Right atrium auricular region (tissue), 2 donors: ENCODE results near the gene SCG3. TPM values are rescaled to one million over a fixed set of nuclear protein-coding genes. Genes with fewer than 3 reads are reported as not detected.

ENCODE experiments used
- DNase-seq: peaks from one replicate; pipeline ENCODE4 v3.0.0-alpha.2; 2019; ENCODE audit warnings: low spot score
- H3K27ac ChIP-seq, 2 donors: fragments of 200-600 bp; sonication (generic); 1 replicate in 1 of 2; 2 replicates in 1 of 2; pipeline ENCODE4 v1.5.1; 2016 to 2019
- H3K27me3 ChIP-seq, 2 donors: fragments of 200-600 bp; sonication (generic); one replicate each; pipeline versions ENCODE4 v1.5.1 to v1.6.0; 2017 to 2019
- H3K36me3 ChIP-seq: fragments of 200-600 bp; sonication (generic); one replicate; pipeline ENCODE4 v1.5.1; 2016
- H3K4me1 ChIP-seq, 2 donors: fragments of 200-600 bp; sonication (generic); one replicate each; pipeline versions ENCODE4 v1.5.1 to v1.6.0; 2017 to 2019
- H3K4me3 ChIP-seq, 2 donors: fragments of 200-600 bp; sonication (generic); 1 replicate in 1 of 2; 2 replicates in 1 of 2; pipeline ENCODE4 v1.5.1; 2017 to 2019; ENCODE audit warnings: mild to moderate bottlenecking in 1 of 2, moderate library complexity in 1 of 2
- H3K9me3 ChIP-seq, 2 donors: fragments of 200-600 bp; sonication (generic); one replicate each; pipeline ENCODE4 v1.5.1; 2019
- CTCF ChIP-seq, 2 donors: fragments of 200-600 bp; sonication (generic); IDR thresholded peaks; one replicate each; pipeline ENCODE4 v1.5.1; 2019; ENCODE audit warnings: antibody characterized with exemption in 2 of 2
- total RNA-seq, 2 donors: library from RNA; depleted of rRNA; stranded (reverse); fragments of >200 nt; gene quantifications; one replicate each; pipeline ENCODE4 v1.1.0, GENCODE V29; 2016

The SCG3 gene
- total RNA-seq, 2 donors from 2014 or later = not detected

- Histone ChIP-seq H3K9me3 (no peaks in the 10 kb centered on the region), H3K4me3 (no peak overlapping the region), H3K27ac (peak overlapping the region; percentile 4 to 26), H3K4me1 (no peaks in the 10 kb centered on the region), H3K27me3 (no peaks in the 10 kb centered on the region), H3K36me3 (no peaks in the 10 kb centered on the region)
- no peak for DNase-seq
- no peak for TF ChIP-seq CTCF (IDR thresholded peaks at IDR 0.05)
Measured at GRCh38 chr15:51706926-51707608, 25.8 kb downstream of the SCG3 start.

- no peak for DNase-seq
- H3K27ac ChIP-seq = peak overlapping the region in 1 of 2 donors; percentile 26
- H3K4me3 ChIP-seq = no peak overlapping the region
- TF ChIP-seq CTCF (IDR thresholded peaks at IDR 0.05) = no peak
- no peaks in the 10 kb centered on the region for H3K36me3 ChIP-seq
- H3K4me1 ChIP-seq = no peaks in the 10 kb centered on the region
- no peaks in the 10 kb centered on the region for H3K9me3 ChIP-seq
- H3K27me3 ChIP-seq = no peaks in the 10 kb centered on the region
Measured at GRCh38 chr15:51708013-51708412, 26.7 kb downstream of the SCG3 start.

GRCh38 chr15:51709031-51709430 lies 27.7 kb downstream of the SCG3 start:
- no peak for TF ChIP-seq CTCF (IDR thresholded peaks at IDR 0.05)
- no peak overlapping the region for H3K4me3 ChIP-seq
- H3K27ac ChIP-seq = no peak overlapping the region
- H3K27me3 ChIP-seq = no peaks in the 10 kb centered on the region
- no peaks in the 10 kb centered on the region for H3K9me3 ChIP-seq
- no peaks in the 10 kb centered on the region for H3K4me1 ChIP-seq
- no peaks in the 10 kb centered on the region for H3K36me3 ChIP-seq
- DNase-seq = no peak

GRCh38 chr15:51714162-51714561 lies 32.9 kb downstream of the SCG3 start:
- no peak for DNase-seq
- TF ChIP-seq CTCF (IDR thresholded peaks at IDR 0.05) = no peak
- no peaks in the 10 kb centered on the region for H3K9me3 ChIP-seq
- H3K4me3 ChIP-seq = no peak overlapping the region
- H3K4me1 ChIP-seq = no peaks in the 10 kb centered on the region
- H3K27me3 ChIP-seq = no peaks in the 10 kb centered on the region
- no peaks in the 10 kb centered on the region for H3K36me3 ChIP-seq
- H3K27ac ChIP-seq = no peak overlapping the region

- no peaks in the 10 kb centered on the region for H3K9me3 ChIP-seq
- no peak overlapping the region for H3K4me3 ChIP-seq
- no peaks in the 10 kb centered on the region for H3K4me1 ChIP-seq
- TF ChIP-seq CTCF (IDR thresholded peaks at IDR 0.05) = no peak
- no peak for DNase-seq
- no peak overlapping the region for H3K27ac ChIP-seq
- H3K27me3 ChIP-seq = no peaks in the 10 kb centered on the region
- no peaks in the 10 kb centered on the region for H3K36me3 ChIP-seq
Measured at GRCh38 chr15:51714911-51715310, 33.6 kb downstream of the SCG3 start.

GRCh38 chr15:51718219-51718618 lies 36.9 kb downstream of the SCG3 start:
- Histone ChIP-seq H3K9me3 (no peaks in the 10 kb centered on the region), H3K27ac (no peak overlapping the region), H3K27me3 (no peaks in the 10 kb centered on the region), H3K4me3 (no peak overlapping the region), H3K36me3 (no peaks in the 10 kb centered on the region), H3K4me1 (peaks cover 0 to 14% of the 10 kb centered on the region in 2 donors)
- DNase-seq = no peak
- no peak for TF ChIP-seq CTCF (IDR thresholded peaks at IDR 0.05)
